Panc1 (cell line): ENCODE measurements around the gene KYNU. TPM values are rescaled to one million over a fixed set of nuclear protein-coding genes. Genes with fewer than 3 reads are reported as not detected.

ENCODE experiments used
- ATAC-seq: fragments of 200-7000 bp; cut with Tn5 transposase; 2 replicates; pipeline ENCODE4 v1.9.1; 2020; ENCODE audit warnings: mild to moderate bottlenecking, moderate library complexity
- BruUV-seq: library from RNA; stranded (reverse); fragments of 400-500 nt; replicated peaks from 2 replicates; lab custom pipeline; 2021; lab: Mats Ljungman, UMichigan
- CTCF ChIA-PET: fragments of 300-600 bp; sonication (Branson Sonifier 250); formaldehyde crosslinking; loops from one replicate; lab custom pipeline; 2022; ENCODE audit warnings: antibody characterized with exemption; lab: Charles Lee
- POLR2A ChIA-PET: fragments of 300-600 bp; sonication (Branson Sonifier 250); formaldehyde crosslinking; loops from one replicate; lab custom pipeline; 2022; ENCODE audit warnings: antibody characterized with exemption; lab: Charles Lee
- DNase-seq: peaks from one replicate; pipeline ENCODE4 v3.0.0-alpha.2; 2010; ENCODE audit warnings: low read depth, low spot score
- H3K27ac ChIP-seq: 2 replicates; pipeline ENCODE4 v1.5.1; 2011; ENCODE audit warnings: mild to moderate bottlenecking, low read length, inconsistent platforms
- H3K27me3 ChIP-seq: fragments of 200-500 bp; sonication (Bioruptor generic); 2 replicates; pipeline ENCODE4 v1.6.0; 2014; ENCODE audit warnings: low read length, inconsistent platforms; ENCODE audit not compliant: control insufficient read depth, insufficient read depth
- H3K36me3 ChIP-seq: fragments of 200-500 bp; sonication (Bioruptor generic); 2 replicates; pipeline ENCODE4 v1.5.1; 2014; ENCODE audit warnings: inconsistent platforms, mild to moderate bottlenecking, low read length, moderate library complexity; ENCODE audit not compliant: control insufficient read depth, insufficient read depth
- H3K4me1 ChIP-seq: 2 replicates; pipeline ENCODE4 v1.5.1; 2011; ENCODE audit warnings: inconsistent platforms, mild to moderate bottlenecking, low read length, moderate library complexity; ENCODE audit not compliant: control insufficient read depth, insufficient read depth
- H3K4me3 ChIP-seq, 2 experiments: 2 replicates each; pipeline ENCODE4 v1.5.1; 2011 to 2012; ENCODE audit warnings: low read depth in 2 of 2, low read length in 2 of 2, mild to moderate bottlenecking in 2 of 2, inconsistent platforms in 1 of 2, moderate library complexity in 1 of 2
- H3K9me3 ChIP-seq: fragments of 200-500 bp; sonication (Bioruptor generic); 2 replicates; pipeline ENCODE4 v1.5.1; 2014; ENCODE audit warnings: low read depth, mild to moderate bottlenecking, inconsistent platforms, low read length, moderate library complexity; ENCODE audit not compliant: control insufficient read depth, insufficient read depth
- POLR2AphosphoS5 ChIP-seq: IDR thresholded peaks from 2 replicates; pipeline ENCODE4 v1.6.1; 2012; ENCODE audit warnings: mild to moderate bottlenecking, low read depth, low read length, moderate library complexity
- SIN3A ChIP-seq: IDR thresholded peaks from 2 replicates; pipeline ENCODE4 v1.6.1; 2012; ENCODE audit warnings: low read depth, mild to moderate bottlenecking, low read length, moderate library complexity, borderline replicate concordance; ENCODE audit not compliant: insufficient read depth
- TCF7L2 ChIP-seq: IDR thresholded peaks from 2 replicates; pipeline ENCODE4 v1.6.1; 2011; ENCODE audit warnings: mild to moderate bottlenecking, low read depth, low read length, inconsistent platforms
- in situ Hi-C: cut with HindIII; loops from 2 replicates; pipeline ENCODE4 v1.10.0; 2016; ENCODE audit warnings: low sequenced_read_pairs, low pct_unique_long_range_greater_than_20kb
- intact Hi-C: fragments of 100-400 bp; cut with micrococcal nuclease; formaldehyde crosslinking; loops from one replicate; pipeline ENCODE4 v1.10.0; 2022; ENCODE audit not compliant: unreplicated experiment
- total RNA-seq: library from RNA; stranded (reverse); gene quantifications from one replicate; pipeline ENCODE4 v1.2.1, GENCODE V29; 2021; ENCODE audit not compliant: unreplicated experiment
- TF ChIP-seq, protein P1 (sequence below), 2 experiments: IDR thresholded peaks; 2 replicates each; pipeline ENCODE4 v1.6.1; 2011 to 2012; ENCODE audit warnings: low read depth in 2 of 2, control low read depth in 1 of 2, low read length in 1 of 2, mild to moderate bottlenecking in 1 of 2, moderate library complexity in 1 of 2; ENCODE audit not compliant: insufficient read depth in 1 of 2
- TF ChIP-seq, protein P2 (sequence below): fragments of 450-650 bp; IDR thresholded peaks from 2 replicates; pipeline ENCODE4 v1.5.1; 2017; ENCODE audit warnings: mild to moderate bottlenecking

Gene KYNU
- total RNA-seq, 1 experiment from 2014 or later = not detected

DNA sequence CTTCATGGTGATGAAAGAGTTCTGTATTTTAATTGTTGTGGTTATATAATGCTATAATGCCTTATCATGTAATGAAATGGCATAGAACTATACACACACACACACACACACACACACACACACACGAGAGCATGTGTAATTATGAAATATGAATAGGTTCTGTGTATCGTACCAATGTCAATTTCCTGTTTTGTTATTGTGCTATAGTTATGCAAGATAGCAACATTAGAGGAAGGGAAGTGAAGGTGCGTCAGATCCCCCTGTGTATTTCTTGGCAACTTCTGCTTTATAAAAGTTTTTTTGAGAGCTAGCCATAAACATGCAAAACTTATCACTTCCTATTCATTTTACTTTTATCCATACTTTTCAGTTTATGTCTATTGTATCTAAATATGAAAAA, 191.0 kb downstream of the KYNU start:
- ChIA-PET CTCF (no interaction called here), POLR2A (interaction anchor here (0.7 kb wide), 1 partner anchor 245 kb away, joined by 6 read pairs; no protein-coding TSS in a partner anchor)
- intact Hi-C loops = no loop called here
- no peaks in the 10 kb centered on the region for H3K9me3 ChIP-seq
- H3K4me3 ChIP-seq = no peak overlapping the region
- no peaks in the 10 kb centered on the region for H3K27me3 ChIP-seq
- no peak overlapping the region for H3K27ac ChIP-seq
- no peaks in the 10 kb centered on the region for H3K36me3 ChIP-seq
- H3K4me1 ChIP-seq = no peaks in the 10 kb centered on the region
- ATAC-seq = no peak
- DNase-seq = no peak
- in situ Hi-C loops = no loop called here
- TF ChIP-seq SIN3A (no peak), TCF7L2 (no peak), POLR2AphosphoS5 (no peak)
- TF ChIP-seq, protein P1, sequence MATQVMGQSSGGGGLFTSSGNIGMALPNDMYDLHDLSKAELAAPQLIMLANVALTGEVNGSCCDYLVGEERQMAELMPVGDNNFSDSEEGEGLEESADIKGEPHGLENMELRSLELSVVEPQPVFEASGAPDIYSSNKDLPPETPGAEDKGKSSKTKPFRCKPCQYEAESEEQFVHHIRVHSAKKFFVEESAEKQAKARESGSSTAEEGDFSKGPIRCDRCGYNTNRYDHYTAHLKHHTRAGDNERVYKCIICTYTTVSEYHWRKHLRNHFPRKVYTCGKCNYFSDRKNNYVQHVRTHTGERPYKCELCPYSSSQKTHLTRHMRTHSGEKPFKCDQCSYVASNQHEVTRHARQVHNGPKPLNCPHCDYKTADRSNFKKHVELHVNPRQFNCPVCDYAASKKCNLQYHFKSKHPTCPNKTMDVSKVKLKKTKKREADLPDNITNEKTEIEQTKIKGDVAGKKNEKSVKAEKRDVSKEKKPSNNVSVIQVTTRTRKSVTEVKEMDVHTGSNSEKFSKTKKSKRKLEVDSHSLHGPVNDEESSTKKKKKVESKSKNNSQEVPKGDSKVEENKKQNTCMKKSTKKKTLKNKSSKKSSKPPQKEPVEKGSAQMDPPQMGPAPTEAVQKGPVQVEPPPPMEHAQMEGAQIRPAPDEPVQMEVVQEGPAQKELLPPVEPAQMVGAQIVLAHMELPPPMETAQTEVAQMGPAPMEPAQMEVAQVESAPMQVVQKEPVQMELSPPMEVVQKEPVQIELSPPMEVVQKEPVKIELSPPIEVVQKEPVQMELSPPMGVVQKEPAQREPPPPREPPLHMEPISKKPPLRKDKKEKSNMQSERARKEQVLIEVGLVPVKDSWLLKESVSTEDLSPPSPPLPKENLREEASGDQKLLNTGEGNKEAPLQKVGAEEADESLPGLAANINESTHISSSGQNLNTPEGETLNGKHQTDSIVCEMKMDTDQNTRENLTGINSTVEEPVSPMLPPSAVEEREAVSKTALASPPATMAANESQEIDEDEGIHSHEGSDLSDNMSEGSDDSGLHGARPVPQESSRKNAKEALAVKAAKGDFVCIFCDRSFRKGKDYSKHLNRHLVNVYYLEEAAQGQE (IDR thresholded peaks at IDR 0.05; ENCODE audit: insufficient read depth in 1 of 2, low read depth in 2 of 2, low read length in 1 of 2) = no peak
- TF ChIP-seq, protein P2, sequence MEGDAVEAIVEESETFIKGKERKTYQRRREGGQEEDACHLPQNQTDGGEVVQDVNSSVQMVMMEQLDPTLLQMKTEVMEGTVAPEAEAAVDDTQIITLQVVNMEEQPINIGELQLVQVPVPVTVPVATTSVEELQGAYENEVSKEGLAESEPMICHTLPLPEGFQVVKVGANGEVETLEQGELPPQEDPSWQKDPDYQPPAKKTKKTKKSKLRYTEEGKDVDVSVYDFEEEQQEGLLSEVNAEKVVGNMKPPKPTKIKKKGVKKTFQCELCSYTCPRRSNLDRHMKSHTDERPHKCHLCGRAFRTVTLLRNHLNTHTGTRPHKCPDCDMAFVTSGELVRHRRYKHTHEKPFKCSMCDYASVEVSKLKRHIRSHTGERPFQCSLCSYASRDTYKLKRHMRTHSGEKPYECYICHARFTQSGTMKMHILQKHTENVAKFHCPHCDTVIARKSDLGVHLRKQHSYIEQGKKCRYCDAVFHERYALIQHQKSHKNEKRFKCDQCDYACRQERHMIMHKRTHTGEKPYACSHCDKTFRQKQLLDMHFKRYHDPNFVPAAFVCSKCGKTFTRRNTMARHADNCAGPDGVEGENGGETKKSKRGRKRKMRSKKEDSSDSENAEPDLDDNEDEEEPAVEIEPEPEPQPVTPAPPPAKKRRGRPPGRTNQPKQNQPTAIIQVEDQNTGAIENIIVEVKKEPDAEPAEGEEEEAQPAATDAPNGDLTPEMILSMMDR = no peak
- BruUV-seq = no TSS peak

DNA sequence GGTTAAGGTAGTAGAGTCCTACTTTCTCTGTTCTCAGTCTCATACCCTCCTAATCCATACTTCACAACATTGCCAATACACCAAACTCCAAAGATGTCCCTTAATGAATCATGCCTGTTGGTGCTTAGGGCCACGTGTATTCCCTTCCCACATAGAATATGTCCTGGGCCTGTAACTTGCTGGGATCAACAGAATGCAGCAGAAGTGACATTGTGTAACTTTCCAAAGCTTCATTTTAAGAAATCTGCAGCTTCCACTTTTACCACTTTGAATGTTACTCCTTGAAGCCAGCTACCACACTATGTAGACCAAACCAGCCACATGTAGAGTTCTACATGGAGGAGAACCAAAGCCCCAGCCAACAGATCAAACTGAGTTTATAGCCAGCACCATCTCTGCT, 193.2 kb downstream of the KYNU start:
- ChIA-PET POLR2A (no interaction called here), CTCF (no interaction called here)
- no peaks in the 10 kb centered on the region for H3K4me1 ChIP-seq
- ATAC-seq = no peak
- H3K4me3 ChIP-seq = no peak overlapping the region
- no peaks in the 10 kb centered on the region for H3K27me3 ChIP-seq
- in situ Hi-C loops = no loop called here
- no peak for TF ChIP-seq POLR2AphosphoS5
- TF ChIP-seq, protein P1 (IDR thresholded peaks at IDR 0.05; ENCODE audit: insufficient read depth in 1 of 2, low read depth in 2 of 2, low read length in 1 of 2) = no peak
- TF ChIP-seq TCF7L2 = no peak
- TF ChIP-seq SIN3A = no peak
- TF ChIP-seq, protein P2 = no peak
- H3K36me3 ChIP-seq = no peaks in the 10 kb centered on the region
- intact Hi-C loops = no loop called here
- BruUV-seq = no TSS peak
- H3K9me3 ChIP-seq = no peaks in the 10 kb centered on the region
- DNase-seq = no peak
- no peak overlapping the region for H3K27ac ChIP-seq
